Measurements from ENCODE around the gene NR3C2.

NR3C2 gene

GRCh38 chr4:148255344-148255720, 186.9 kb downstream of the NR3C2 start:
- DNase-seq: no peak

GRCh38 chr4:148254621-148255343, 187.4 kb downstream of the NR3C2 start:
- DNase-seq: no peak

GRCh38 chr4:148253768-148254167, 188.4 kb downstream of the NR3C2 start:
- no peak for DNase-seq

- no peak for DNase-seq
Measured at GRCh38 chr4:148248824-148249223, 193.4 kb downstream of the NR3C2 start.

- DNase-seq: no peak
Measured at GRCh38 chr4:148245015-148245414, 197.2 kb downstream of the NR3C2 start.

- peak; percentile 1 for DNase-seq
Measured at GRCh38 chr4:148243837-148244236, 198.4 kb downstream of the NR3C2 start.

GRCh38 chr4:148240241-148240640, 202.0 kb downstream of the NR3C2 start:
- no peak for DNase-seq

GRCh38 chr4:148239494-148239985, 202.7 kb downstream of the NR3C2 start:
- DNase-seq: no peak

GRCh38 chr4:148238811-148239493, 203.3 kb downstream of the NR3C2 start:
- DNase-seq: no peak

GRCh38 chr4:148238086-148238485, 204.1 kb downstream of the NR3C2 start:
- no peak for DNase-seq

- no peak for DNase-seq
Measured at GRCh38 chr4:148235809-148236208, 206.4 kb downstream of the NR3C2 start.

- no peak for DNase-seq
Measured at GRCh38 chr4:148229798-148230197, 212.4 kb downstream of the NR3C2 start.

- DNase-seq: no peak
Measured at GRCh38 chr4:148229028-148229427, 213.2 kb downstream of the NR3C2 start.

- DNase-seq: no peak
Measured at GRCh38 chr4:148227147-148227546, 215.1 kb downstream of the NR3C2 start.

- no peak for DNase-seq
Measured at GRCh38 chr4:148226341-148226740, 215.9 kb downstream of the NR3C2 start.

- DNase-seq: no peak
Measured at GRCh38 chr4:148225639-148226038, 216.6 kb downstream of the NR3C2 start.

- DNase-seq: no peak
Measured at GRCh38 chr4:148224476-148224875, 217.7 kb downstream of the NR3C2 start.

GRCh38 chr4:148222991-148223660, 219.1 kb downstream of the NR3C2 start:
- no peak for DNase-seq

- no peak for DNase-seq
Measured at GRCh38 chr4:148216866-148217814, 225.1 kb downstream of the NR3C2 start.

- DNase-seq: no peak
Measured at GRCh38 chr4:148216321-148216720, 225.9 kb downstream of the NR3C2 start.

- no peak for DNase-seq
Measured at GRCh38 chr4:148215202-148215601, 227.0 kb downstream of the NR3C2 start.

- DNase-seq: no peak
Measured at GRCh38 chr4:148214529-148215166, 227.6 kb downstream of the NR3C2 start.
